ENCODE results near the gene DAAM1.

The DAAM1 gene

DNA sequence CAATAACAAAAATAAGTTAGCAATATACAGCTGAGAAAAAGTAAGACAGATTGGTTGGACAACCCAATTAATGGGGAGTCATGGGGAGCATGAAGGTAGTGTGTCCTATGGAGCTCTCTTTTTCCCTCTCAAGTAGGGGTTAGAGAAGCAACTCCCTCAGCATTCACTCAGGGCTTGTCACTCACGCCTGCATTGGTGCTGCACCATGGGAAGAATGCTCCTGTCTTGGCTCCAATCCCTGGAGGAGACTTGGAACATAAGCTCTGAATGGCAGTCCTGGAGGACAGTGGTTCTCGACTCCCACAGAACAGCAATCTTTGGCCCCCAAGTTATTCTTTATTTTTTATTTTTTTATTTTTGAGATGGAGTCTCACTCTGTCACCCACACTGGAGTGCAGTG is 113.8 kb downstream of the DAAM1 start:
- DNase-seq, result no peak
- intact Hi-C loops (cut with DNase I), result no loop called here

DNA sequence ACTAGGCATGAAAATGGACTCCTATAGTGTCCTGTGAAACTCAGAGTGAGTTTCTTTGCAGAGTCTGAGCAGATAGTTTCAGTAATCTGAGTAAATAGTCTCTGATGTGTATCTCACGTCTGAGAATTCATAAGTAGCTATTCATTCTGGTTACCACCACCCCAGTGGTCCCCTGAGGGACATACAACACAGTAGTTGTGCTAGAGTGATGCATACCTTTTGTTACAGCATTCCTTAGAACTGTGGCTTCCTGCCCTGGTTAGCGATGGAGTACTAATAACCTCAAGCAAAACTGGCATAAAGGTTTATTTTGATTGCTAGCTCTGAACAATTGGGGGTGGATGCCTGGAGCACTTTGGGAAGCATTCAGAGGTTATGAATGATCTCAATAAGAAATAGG is 114.7 kb downstream of the DAAM1 start:
- intact Hi-C loops (cut with DNase I), result no loop called here
- no peak for DNase-seq

DNA sequence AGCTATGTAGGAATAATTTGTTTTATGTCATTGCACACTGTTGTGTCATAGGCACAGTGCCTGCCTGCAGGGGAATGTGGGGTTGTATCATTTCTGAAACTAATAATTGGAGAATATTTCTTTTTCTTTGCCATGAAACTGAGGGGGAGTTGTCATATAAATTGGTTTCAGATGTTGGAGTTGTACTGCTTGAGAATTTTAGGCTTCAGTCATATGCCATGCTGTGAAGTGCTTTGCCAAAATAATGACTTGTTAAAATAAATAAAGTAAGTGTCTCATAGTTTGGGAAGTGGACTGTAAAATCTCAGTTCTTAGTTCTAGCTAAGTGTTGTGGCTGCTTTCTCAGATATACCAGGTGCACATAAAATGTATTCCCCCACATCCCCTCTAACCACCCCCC is 116.8 kb downstream of the DAAM1 start:
- peak in 1 of 42 donors; percentile 9 for DNase-seq
- intact Hi-C loops (cut with DNase I), result no loop called here

- DNase-seq, result no peak
- intact Hi-C loops (cut with DNase I), result no loop called here
Measured at GRCh38 chr14:59305836-59306555, 117.5 kb downstream of the DAAM1 start.

DNA sequence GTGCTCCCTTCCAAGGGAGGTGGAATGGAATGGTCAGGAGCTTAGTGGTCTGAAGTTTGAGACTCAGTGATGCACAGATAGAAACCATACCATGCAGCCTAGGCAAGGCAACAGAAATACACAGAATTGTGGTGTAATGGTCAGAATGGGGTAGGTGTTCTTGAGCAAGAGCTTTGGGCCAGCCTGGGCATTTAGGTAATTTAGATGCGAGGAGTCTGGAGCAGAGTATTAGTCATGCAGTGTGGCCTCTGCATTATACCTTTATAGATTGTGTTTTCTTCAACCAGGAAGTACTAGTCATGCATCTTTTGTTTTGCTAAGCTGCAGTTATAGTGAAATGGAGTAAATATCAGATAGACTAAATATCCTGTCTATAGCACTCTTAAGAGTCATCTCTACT is 118.3 kb downstream of the DAAM1 start:
- intact Hi-C loops (cut with DNase I), result no loop called here
- no peak for DNase-seq

GRCh38 chr14:59308086-59308485 is 119.6 kb downstream of the DAAM1 start:
- no peak for DNase-seq
- intact Hi-C loops (cut with DNase I), result no loop called here

- intact Hi-C loops (cut with DNase I), result no loop called here
- DNase-seq, result no peak
Measured at GRCh38 chr14:59308673-59309072, 120.2 kb downstream of the DAAM1 start.

GRCh38 chr14:59309291-59309900 is 120.9 kb downstream of the DAAM1 start:
- no peak for DNase-seq

GRCh38 chr14:59310633-59311032 is 122.2 kb downstream of the DAAM1 start:
- intact Hi-C loops (cut with DNase I), result no loop called here
- no peak for DNase-seq

More at GRCh38 chr14:59309291-59309900, 120.9 kb downstream of the DAAM1 start:
- intact Hi-C loops (cut with DNase I), result no loop called here

DNA sequence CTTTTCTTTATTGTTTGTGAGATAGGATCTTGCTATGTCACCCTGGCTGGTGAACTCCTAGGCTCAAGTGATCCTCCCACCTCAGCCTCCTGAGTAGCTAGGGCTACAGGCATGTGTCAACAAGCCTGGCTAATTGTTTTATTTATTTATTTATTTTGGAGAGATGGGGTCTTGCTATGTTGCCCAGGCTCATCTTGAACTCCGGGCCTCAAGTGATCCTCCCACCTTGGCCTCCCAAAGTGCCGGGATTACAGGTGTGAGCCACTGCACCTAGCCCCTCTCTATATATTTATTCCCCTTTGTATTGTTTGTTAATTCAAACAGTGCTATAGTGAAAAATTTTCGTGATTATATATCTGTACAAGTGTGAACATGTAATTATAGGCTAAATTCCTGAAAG is 123.3 kb downstream of the DAAM1 start:
- intact Hi-C loops (cut with DNase I), result no loop called here
- no peak for DNase-seq

DNA sequence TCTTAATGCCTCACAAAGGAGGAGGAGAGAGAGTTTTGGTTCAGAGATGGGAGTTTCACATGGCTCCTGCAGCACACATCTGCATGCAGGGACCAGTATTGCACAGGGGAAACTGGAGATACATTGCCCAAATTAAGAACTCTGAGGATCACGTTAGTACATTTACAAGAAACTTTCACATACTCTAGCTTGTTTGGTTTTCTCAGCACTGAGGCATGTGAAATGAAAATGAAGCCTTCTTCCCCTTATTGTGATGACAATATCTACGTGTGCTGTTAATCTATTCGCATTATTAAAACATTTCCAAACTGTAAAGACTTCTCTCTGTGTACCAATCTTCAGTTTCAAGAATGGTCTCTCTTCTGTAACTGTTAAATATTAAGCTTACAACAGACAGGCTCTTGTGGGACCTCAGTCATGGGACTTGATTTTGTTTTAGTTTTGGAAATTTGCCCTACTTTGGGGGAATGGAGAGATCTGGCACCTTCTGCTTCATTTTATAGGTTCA is 124.7 kb downstream of the DAAM1 start:
- intact Hi-C loops (cut with DNase I), result no loop called here
- no peak for DNase-seq

GRCh38 chr14:59313658-59314608 is 125.5 kb downstream of the DAAM1 start:
- intact Hi-C loops (cut with DNase I), result no loop called here
- no peak for DNase-seq

DNA sequence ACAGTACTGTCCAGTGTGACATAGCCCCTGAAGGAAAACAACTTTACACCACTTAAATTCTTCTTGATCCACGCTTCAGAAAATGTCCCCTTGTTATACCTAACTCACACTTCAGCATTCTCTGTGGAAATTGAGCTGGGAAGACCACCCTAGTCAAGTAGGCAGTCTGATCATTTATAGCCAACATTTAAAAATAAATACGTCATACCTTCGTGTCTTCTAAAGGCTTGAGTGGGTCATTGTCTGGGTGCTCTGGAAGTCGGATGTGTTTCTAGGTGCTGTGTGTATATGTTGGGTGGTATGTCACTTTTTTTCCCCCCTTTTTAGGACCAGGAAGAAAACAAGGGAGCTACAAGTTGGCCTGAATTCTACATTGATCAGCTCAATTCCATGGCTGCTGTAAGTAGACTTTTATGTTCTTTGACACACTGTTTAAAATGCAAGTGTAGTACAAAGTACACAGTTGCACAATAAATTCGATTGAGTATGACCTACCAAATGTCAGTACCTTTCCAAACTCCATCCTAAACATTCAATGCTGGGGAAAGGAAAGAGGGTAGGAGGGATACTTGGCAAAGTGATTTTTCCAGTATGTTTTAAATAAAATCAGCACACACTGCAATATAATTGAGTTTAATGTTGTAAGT is 126.6 kb downstream of the DAAM1 start:
- intact Hi-C loops (cut with DNase I), result no loop called here
- DNase-seq, result no peak

DNA sequence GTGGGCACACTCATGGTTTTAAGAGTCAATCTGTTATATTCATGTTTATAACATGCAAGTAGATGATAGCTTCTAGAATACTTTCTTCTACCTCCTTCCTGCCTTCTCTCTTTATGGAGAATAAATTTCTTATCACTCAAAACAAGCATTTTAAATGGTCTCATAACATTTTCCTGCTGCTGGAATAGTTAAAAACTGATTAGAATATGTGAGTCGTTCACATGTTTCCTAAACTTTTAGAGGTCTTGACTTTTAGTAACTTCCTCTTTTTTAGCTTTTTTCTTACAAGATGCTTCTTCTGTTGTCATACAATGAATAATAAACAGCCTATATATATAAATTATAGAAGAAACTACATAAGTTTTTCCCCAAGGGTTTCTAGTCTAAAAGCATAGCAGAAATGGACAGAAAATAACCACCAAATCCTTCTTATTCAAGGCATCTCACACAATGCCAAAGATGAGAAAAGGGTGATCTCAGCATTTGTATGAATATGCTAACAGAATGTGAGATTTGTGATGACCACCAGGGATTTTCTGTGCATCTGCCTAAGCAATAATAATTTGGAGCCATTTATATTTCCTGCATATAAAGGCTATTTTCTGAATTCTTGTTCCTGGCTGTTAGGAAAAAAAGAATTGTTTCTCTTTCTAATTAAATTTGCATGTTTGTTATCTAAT is 127.8 kb downstream of the DAAM1 start:
- DNase-seq, result no peak
- intact Hi-C loops (cut with DNase I), result no loop called here

DNA sequence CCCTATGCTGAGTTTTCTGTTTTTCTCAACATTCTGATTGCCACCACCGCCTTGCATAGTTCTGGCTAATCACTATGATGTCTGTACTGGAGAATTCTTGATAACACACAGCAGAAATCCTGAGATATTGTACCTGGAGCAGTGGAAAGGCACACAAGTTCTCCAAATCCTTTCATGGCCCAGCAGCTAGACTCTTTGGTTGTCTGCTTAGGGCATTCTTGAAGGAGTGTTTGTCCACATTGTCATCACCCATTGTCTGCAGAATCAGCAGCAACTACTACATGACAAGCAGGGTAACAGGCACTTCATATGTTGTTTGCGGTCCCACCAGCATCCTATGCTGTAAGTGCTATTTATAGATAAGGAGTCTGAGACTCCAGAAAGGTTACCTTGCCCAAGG is 128.9 kb downstream of the DAAM1 start:
- intact Hi-C loops (cut with DNase I), result no loop called here

GRCh38 chr14:59317798-59318505 is 129.5 kb downstream of the DAAM1 start:
- no peak for DNase-seq
- intact Hi-C loops (cut with DNase I), result no loop called here

More for the DNA sequence above, 128.9 kb downstream of the DAAM1 start:
- no peak for DNase-seq

DNA sequence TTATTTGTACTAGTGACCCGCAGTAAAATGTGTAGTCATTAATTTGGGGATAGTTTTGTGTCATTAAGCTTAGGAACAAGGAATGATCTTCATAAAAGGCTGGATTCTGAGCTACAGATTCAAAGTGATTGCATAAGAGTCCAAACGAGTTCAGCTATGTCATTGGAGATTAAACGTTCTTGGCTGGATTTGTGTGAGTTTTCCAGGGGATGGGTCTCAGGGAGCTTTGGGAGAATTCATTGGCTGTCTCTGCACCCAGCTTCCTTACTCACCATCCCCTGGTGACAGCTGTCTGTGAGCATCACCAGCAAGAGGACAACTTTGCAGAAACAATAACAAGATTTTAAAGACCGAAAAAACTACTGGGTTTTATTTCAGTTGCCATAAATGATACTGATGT is 130.4 kb downstream of the DAAM1 start:
- intact Hi-C loops (cut with DNase I), result no loop called here
- no peak for DNase-seq

- intact Hi-C loops (cut with DNase I), result no loop called here
- DNase-seq, result no peak
Measured at GRCh38 chr14:59320361-59320760, 131.9 kb downstream of the DAAM1 start.
